K562 (cell line): ENCODE results near the gene ELP5. TPM values are rescaled to one million over a fixed set of nuclear protein-coding genes. Genes with fewer than 3 reads are reported as not detected.

ENCODE experiments used
- BRCA1 ChIP-seq, 2 experiments: fragments of 450-650 bp in 1 of 2; sonication (generic) in 1 of 2; formaldehyde crosslinking in 1 of 2; IDR thresholded peaks; 2 replicates each; pipeline versions ENCODE4 v1.5.0 to v1.6.1; 2017 to 2020; ENCODE audit warnings: mild to moderate bottlenecking in 1 of 2, missing genetic modification reagents in 1 of 2
- BRD9 ChIP-seq: fragments of 450-650 bp; IDR thresholded peaks from 2 replicates; pipeline ENCODE4 v1.6.1; 2018; ENCODE audit warnings: low read depth; ENCODE audit not compliant: partially characterized antibody
- HNRNPLL ChIP-seq: fragments of 200-400 bp; formaldehyde crosslinking; IDR thresholded peaks from 2 replicates; pipeline ENCODE4 v1.6.1; 2017; ENCODE audit warnings: low read length, low read depth, mild to moderate bottlenecking; ENCODE audit not compliant: poor library complexity, severe bottlenecking
- LARP7 ChIP-seq: fragments of 450-650 bp; IDR thresholded peaks from 2 replicates; pipeline ENCODE4 v1.6.1; 2016
- PHB2 ChIP-seq: fragments of 450-650 bp; IDR thresholded peaks from 2 replicates; pipeline ENCODE4 v1.6.1; 2017; ENCODE audit warnings: low read depth
- RBFOX2 ChIP-seq: fragments of 200-400 bp; formaldehyde crosslinking; IDR thresholded peaks from 2 replicates; pipeline ENCODE4 v1.6.1; 2017; ENCODE audit warnings: low read depth, mild to moderate bottlenecking, low read length, moderate library complexity
- RBM14 ChIP-seq: fragments of 200-400 bp; formaldehyde crosslinking; IDR thresholded peaks from 2 replicates; pipeline ENCODE4 v1.6.1; 2018; ENCODE audit warnings: low read depth, mild to moderate bottlenecking, low read length, moderate library complexity, borderline replicate concordance; ENCODE audit not compliant: insufficient read depth
- RNF2 ChIP-seq: sonication (generic); IDR thresholded peaks from 2 replicates; pipeline ENCODE4 v1.6.1; 2016
- RNF219 ChIP-seq: fragments of 250-450 bp; sonication (Bioruptor Pico); IDR thresholded peaks from 2 replicates; pipeline ENCODE4 v1.5.0; 2022; ENCODE audit warnings: mild to moderate bottlenecking
- SNRNP70 ChIP-seq: fragments of 200-400 bp; formaldehyde crosslinking; optimal IDR thresholded peaks from 2 replicates; pipeline ENCODE3; 2017; ENCODE audit warnings: low read depth, low read length
- SP1 ChIP-seq: sonication (generic); formaldehyde crosslinking; IDR thresholded peaks from 2 replicates; pipeline ENCODE4 v1.8.1; 2022; ENCODE audit warnings: mild to moderate bottlenecking, missing genetic modification reagents
- SUPT5H ChIP-seq: fragments of 450-650 bp; IDR thresholded peaks from 2 replicates; pipeline ENCODE4 v1.6.1; 2016
- TBP ChIP-seq: optimal IDR thresholded peaks from 2 replicates; pipeline ENCODE3; 2011; ENCODE audit warnings: low read depth, low read length, improper control_type of control experiment
- ZNF197 ChIP-seq: fragments of 200-800 bp; sonication (Bioruptor generic); IDR thresholded peaks from 2 replicates; pipeline ENCODE4 v1.6.1; 2016; ENCODE audit warnings: low read depth, missing genetic modification characterization, missing compliant biosample characterization
- ZNF511 ChIP-seq: sonication (generic); formaldehyde crosslinking; IDR thresholded peaks from 2 replicates; pipeline ENCODE4 v1.8.0; 2022; ENCODE audit warnings: mild to moderate bottlenecking, missing genetic modification reagents
- ZNF583 ChIP-seq: fragments of 250-450 bp; sonication (Bioruptor Pico); IDR thresholded peaks from 2 replicates; pipeline ENCODE4 v1.4.0; 2020
- polyA plus RNA-seq, 8 experiments: library from polyadenylated mRNA; depleted of rRNA in 4 of 8; stranded (reverse) in 5 of 8; unstranded in 3 of 8; fragments of >200 nt; fragmentation: Nextera tagmentation in 2 of 8; fragmentation: Illumina TruSeq in 1 of 8; extraction: Ambion mirVana in 2 of 8; extraction: Trizol in 1 of 8; gene quantifications; 2 replicates each; pipeline versions ENCODE4 v1.2.1 to v1.2.3, GENCODE V29; 2011 to 2014; ENCODE audit warnings: inconsistent platforms in 1 of 8, missing spikeins in 1 of 8
- total RNA-seq, 7 experiments: library from RNA; depleted of rRNA in 6 of 7; stranded (reverse); fragments of >200 nt in 6 of 7; fragmentation: Illumina TruSeq in 2 of 7; extraction: Trizol in 2 of 7; gene quantifications; 2 replicates each; pipeline versions ENCODE4 v1.2.1 to v1.2.3, GENCODE V29; 2011 to 2021; ENCODE audit warnings: low replicate concordance in 1 of 7
- TF ChIP-seq, protein P1 (sequence below): fragments of 450-650 bp; IDR thresholded peaks from 2 replicates; pipeline ENCODE4 v1.6.1; 2018; ENCODE audit warnings: mild to moderate bottlenecking, low read depth; ENCODE audit not compliant: partially characterized antibody
- TF ChIP-seq, protein P2 (sequence below): sonication (generic); IDR thresholded peaks from 2 replicates; pipeline ENCODE4 v1.6.1; 2016

The ELP5 gene
- total and polyA plus RNA-seq, 9 of the 15 experiments (the other 6 are each of a cell fraction or from before 2014, with no cell fraction given) = 25.7 to 77.9 (median 52.9) TPM

GRCh38 chr17:7262935-7263800, 11.2 kb downstream of the ELP5 start (continued):
- TF ChIP-seq, protein P1, sequence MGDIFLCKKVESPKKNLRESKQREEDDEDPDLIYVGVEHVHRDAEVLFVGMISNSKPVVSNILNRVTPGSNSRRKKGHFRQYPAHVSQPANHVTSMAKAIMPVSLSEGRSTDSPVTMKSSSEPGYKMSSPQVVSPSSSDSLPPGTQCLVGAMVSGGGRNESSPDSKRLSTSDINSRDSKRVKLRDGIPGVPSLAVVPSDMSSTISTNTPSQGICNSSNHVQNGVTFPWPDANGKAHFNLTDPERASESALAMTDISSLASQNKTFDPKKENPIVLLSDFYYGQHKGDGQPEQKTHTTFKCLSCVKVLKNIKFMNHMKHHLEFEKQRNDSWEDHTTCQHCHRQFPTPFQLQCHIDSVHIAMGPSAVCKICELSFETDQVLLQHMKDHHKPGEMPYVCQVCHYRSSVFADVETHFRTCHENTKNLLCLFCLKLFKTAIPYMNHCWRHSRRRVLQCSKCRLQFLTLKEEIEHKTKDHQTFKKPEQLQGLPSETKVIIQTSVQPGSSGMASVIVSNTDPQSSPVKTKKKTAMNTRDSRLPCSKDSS = no peak
- TF ChIP-seq RBFOX2 = peak; percentile 58; the same call in 1 of the 2 replicates
- TF ChIP-seq RNF2 = peak; percentile 12; the same call in 1 of the 2 replicates
- no peak for TF ChIP-seq SNRNP70
- TF ChIP-seq RNF219 (CRISPR knock-in tag) = no peak
- TF ChIP-seq ZNF583 (CRISPR knock-in tag) = no peak
- TF ChIP-seq ZNF511 (CRISPR knock-in tag) = no peak
- TF ChIP-seq RBM14 = no peak
- no peak for TF ChIP-seq BRCA1 (IDR thresholded peaks at IDR 0.05)
- TF ChIP-seq BRCA1 (CRISPR knock-in tag; IDR thresholded peaks at IDR 0.05) = no peak
- TF ChIP-seq ZNF197 (CRISPR knock-in tag) = no peak
- TF ChIP-seq LARP7 = 0 out of 2 replicates have a peak, but pooled peaks have one; percentile 42
- no peak for TF ChIP-seq PHB2
- TF ChIP-seq, protein P2, sequence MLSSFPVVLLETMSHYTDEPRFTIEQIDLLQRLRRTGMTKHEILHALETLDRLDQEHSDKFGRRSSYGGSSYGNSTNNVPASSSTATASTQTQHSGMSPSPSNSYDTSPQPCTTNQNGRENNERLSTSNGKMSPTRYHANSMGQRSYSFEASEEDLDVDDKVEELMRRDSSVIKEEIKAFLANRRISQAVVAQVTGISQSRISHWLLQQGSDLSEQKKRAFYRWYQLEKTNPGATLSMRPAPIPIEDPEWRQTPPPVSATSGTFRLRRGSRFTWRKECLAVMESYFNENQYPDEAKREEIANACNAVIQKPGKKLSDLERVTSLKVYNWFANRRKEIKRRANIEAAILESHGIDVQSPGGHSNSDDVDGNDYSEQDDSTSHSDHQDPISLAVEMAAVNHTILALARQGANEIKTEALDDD = no peak
- peak; percentile 59 for TF ChIP-seq SUPT5H
- TF ChIP-seq HNRNPLL = no peak
- peak; percentile 92 for TF ChIP-seq BRD9
- TF ChIP-seq TBP = peak; percentile 56
- TF ChIP-seq SP1 (CRISPR knock-in tag) = no peak
